HepG2 (cell line): ENCODE data around the gene NPY4R2. TPM values are rescaled to one million over a fixed set of nuclear protein-coding genes. Genes with fewer than 3 reads are reported as not detected.
"Not testable (repeated sequence)": the region's sequence is repeated elsewhere in the genome, so short reads cannot be mapped to it uniquely, and the experiment has no call there.

Source experiments
- ATAC-seq: fragments of 200-7000 bp; cut with Tn5 transposase; 3 replicates; pipeline ENCODE4 v1.9.1; 2020; ENCODE audit warnings: mild to moderate bottlenecking, moderate library complexity
- BruUV-seq: library from RNA; stranded (reverse); fragments of 400-500 nt; replicated peaks from 2 replicates; lab custom pipeline; 2021; lab: Mats Ljungman, UMichigan
- CTCF ChIA-PET: fragments of 300-600 bp; formaldehyde crosslinking; extraction: SDS; loops from one replicate; lab custom pipeline; 2021; ENCODE audit warnings: low total read pairs, inconsistent platforms, low intra/inter-chr PET ratio; lab: Yijun Ruan, JAX
- POLR2A ChIA-PET: fragments of 350-600 bp; sonication (Branson Sonifier 250); formaldehyde crosslinking; loops from one replicate; lab custom pipeline; 2020; ENCODE audit warnings: antibody characterized with exemption, inconsistent platforms; lab: Yijun Ruan, JAX
- DNase-seq: peaks from one replicate; pipeline ENCODE4 v3.0.0-alpha.2; 2015; ENCODE audit warnings: low spot score
- FAIRE-seq: peaks from 3 replicates; lab custom pipeline; 2011; peaks lifted over from hg19 to GRCh38; lab: Jason Lieb, UNC
- H2AFZ ChIP-seq: one replicate; pipeline ENCODE4 v1.6.1; 2011; ENCODE audit warnings: low read length, inconsistent platforms
- H3K27ac ChIP-seq: fragments of 300-600 bp; 3 replicates; pipeline ENCODE4 v1.8.0; 2011; ENCODE audit warnings: mixed run types, mild to moderate bottlenecking, mixed read lengths, low read length, inconsistent platforms; ENCODE audit not compliant: insufficient read depth; ENCODE audit errors: extremely low read length
- H3K27me3 ChIP-seq, 2 experiments: fragments of 200-600 bp in 1 of 2; 2 replicates in 1 of 2; 3 replicates in 1 of 2; pipeline versions ENCODE4 v1.6.0 to v1.8.0; 2011; ENCODE audit warnings: low read length in 2 of 2, mild to moderate bottlenecking in 2 of 2, moderate library complexity in 2 of 2, inconsistent platforms in 1 of 2; ENCODE audit not compliant: insufficient read depth in 2 of 2, control insufficient read depth in 1 of 2
- H3K36me3 ChIP-seq, 2 experiments: fragments of 200-600 bp in 1 of 2; replicated peaks in 1 of 2; 2 replicates in 1 of 2; 3 replicates in 1 of 2; pipeline versions ENCODE4 v1.5.1 to v1.8.0; 2011; ENCODE audit warnings: low read length in 2 of 2, inconsistent platforms in 1 of 2; ENCODE audit not compliant: insufficient read depth in 2 of 2, control insufficient read depth in 1 of 2
- H3K4me1 ChIP-seq: 2 replicates; pipeline ENCODE4 v1.5.1; 2012; ENCODE audit warnings: low read length, inconsistent platforms; ENCODE audit not compliant: insufficient read depth
- H3K4me2 ChIP-seq: 2 replicates; pipeline ENCODE4 v1.6.0; 2011; ENCODE audit warnings: low read depth, low read length, inconsistent platforms
- H3K4me3 ChIP-seq, 3 experiments: fragments of 200-600 bp in 1 of 3; sonication (generic), shearing (Covaris generic) in 1 of 3; replicated peaks in 1 of 3; 2 replicates each; pipeline ENCODE4 v1.5.1; 2011 to 2016; ENCODE audit warnings: low read length in 3 of 3, inconsistent platforms in 2 of 3, low read depth in 2 of 3, mild to moderate bottlenecking in 2 of 3, control low read depth in 1 of 3, mixed read lengths in 1 of 3; ENCODE audit not compliant: insufficient read depth in 1 of 3
- H3K79me2 ChIP-seq: one replicate; pipeline ENCODE4 v1.6.1; 2011; ENCODE audit warnings: low read length, inconsistent platforms; ENCODE audit not compliant: insufficient read depth
- H3K9ac ChIP-seq: 2 replicates; pipeline ENCODE4 v1.6.0; 2011; ENCODE audit warnings: mild to moderate bottlenecking, low read depth, low read length, inconsistent platforms; ENCODE audit not compliant: insufficient read depth
- H3K9me3 ChIP-seq: 2 replicates; pipeline ENCODE4 v1.5.1; 2012; ENCODE audit warnings: mild to moderate bottlenecking, low read length
- H4K20me1 ChIP-seq: 2 replicates; pipeline ENCODE4 v1.6.0; 2011; ENCODE audit warnings: inconsistent platforms, mild to moderate bottlenecking, low read length, moderate library complexity; ENCODE audit not compliant: insufficient read depth
- WGBS: methylation state at CpG from one replicate; pipeline ENCODE4 v1.1.6; 2017; ENCODE audit warnings: low lambda C conversion rate; 5-methylcytosine and 5-hydroxymethylcytosine counted together
- in situ Hi-C: cut with HindIII; loops from 2 replicates; pipeline ENCODE4 v1.10.0; 2017; ENCODE audit warnings: low pct_unique_long_range_greater_than_20kb; ENCODE audit not compliant: extremely low pct_ligation_motif_present
- intact Hi-C: fragments of 100-400 bp; cut with micrococcal nuclease; formaldehyde crosslinking; loops from one replicate; pipeline ENCODE4 v1.10.0; 2022; ENCODE audit not compliant: unreplicated experiment
- polyA plus RNA-seq, 8 experiments: library from polyadenylated mRNA; depleted of rRNA in 3 of 8; stranded (reverse) in 7 of 8; unstranded in 1 of 8; fragments of >200 nt; fragmentation: Illumina TruSeq in 4 of 8; extraction: Trizol in 4 of 8; gene quantifications; 2 replicates each; pipeline versions ENCODE4 v1.2.1 to v1.2.3, GENCODE V29; 2011 to 2016; ENCODE audit warnings: low read depth in 4 of 8, missing spikeins in 1 of 8, mixed read lengths in 1 of 8; ENCODE audit not compliant: insufficient read depth in 1 of 8
- total RNA-seq, 5 experiments: library from RNA; depleted of rRNA; stranded (reverse); fragments of >200 nt; fragmentation: Illumina TruSeq; extraction: Trizol; gene quantifications; 2 replicates each; pipeline ENCODE4 v1.2.3, GENCODE V29; 2016; ENCODE audit warnings: low read depth in 1 of 5

Gene NPY4R2
- total and polyA plus RNA-seq, 2 of the 13 experiments (the other 11 are each of a cell fraction or from before 2014, with no cell fraction given): not detected

GRCh38 chr10:47947424-47947823, 29.0 kb downstream of the NPY4R2 start:
- ATAC-seq, BruUV-seq, DNase-seq, CTCF ChIA-PET, POLR2A ChIA-PET, H3K4me1 ChIP-seq, H3K36me3 ChIP-seq, H2AFZ ChIP-seq, H3K9me3 ChIP-seq, intact Hi-C loops, H3K79me2 ChIP-seq, H3K9ac ChIP-seq, H4K20me1 ChIP-seq, FAIRE-seq, H3K4me2 ChIP-seq, in situ Hi-C loops, H3K27me3 ChIP-seq, H3K27ac ChIP-seq, H3K4me3 ChIP-seq: not testable (repeated sequence)
- WGBS: 95% methylated on average over 1 of the region's 1 CpG

GRCh38 chr10:47957158-47957557, 38.7 kb downstream of the NPY4R2 start:
- H3K4me3 ChIP-seq, H3K9me3 ChIP-seq, H3K27ac ChIP-seq, H3K4me1 ChIP-seq, H3K9ac ChIP-seq, BruUV-seq, H3K36me3 ChIP-seq, in situ Hi-C loops, FAIRE-seq, H3K27me3 ChIP-seq, POLR2A ChIA-PET, CTCF ChIA-PET, H3K4me2 ChIP-seq, H4K20me1 ChIP-seq, ATAC-seq, DNase-seq, intact Hi-C loops, H3K79me2 ChIP-seq, H2AFZ ChIP-seq: not testable (repeated sequence)
- WGBS: 44% methylated on average over 5 of the region's 8 CpGs

DNA sequence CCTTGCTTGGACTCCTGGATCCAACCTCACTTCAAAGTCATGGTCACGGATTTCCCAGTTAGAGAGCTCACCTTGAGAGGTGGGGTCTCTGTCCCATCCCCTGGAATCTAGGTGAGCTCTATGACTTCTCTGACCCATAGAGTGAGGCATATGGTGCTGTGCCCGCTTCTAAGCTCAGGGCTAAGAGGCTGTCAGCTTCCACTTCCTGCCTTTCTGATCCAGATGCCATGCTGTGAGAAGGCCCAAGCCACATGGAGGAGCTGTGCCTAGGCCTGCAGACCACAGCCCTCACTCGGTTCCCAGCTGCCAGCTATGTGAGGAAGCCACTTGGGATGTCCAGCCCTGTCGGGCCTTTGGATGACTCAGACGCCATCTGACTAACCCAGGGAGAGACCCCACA, 41.2 kb downstream of the NPY4R2 start:
- H3K4me2 ChIP-seq, H2AFZ ChIP-seq, BruUV-seq, FAIRE-seq, DNase-seq, H3K27ac ChIP-seq, H3K4me1 ChIP-seq, ATAC-seq, H3K36me3 ChIP-seq, intact Hi-C loops, H3K79me2 ChIP-seq, CTCF ChIA-PET, H3K27me3 ChIP-seq, H3K9ac ChIP-seq, in situ Hi-C loops, H3K4me3 ChIP-seq, H4K20me1 ChIP-seq, H3K9me3 ChIP-seq, POLR2A ChIA-PET: not testable (repeated sequence)
- 17% methylated on average over 3 of the region's 5 CpGs for WGBS

DNA sequence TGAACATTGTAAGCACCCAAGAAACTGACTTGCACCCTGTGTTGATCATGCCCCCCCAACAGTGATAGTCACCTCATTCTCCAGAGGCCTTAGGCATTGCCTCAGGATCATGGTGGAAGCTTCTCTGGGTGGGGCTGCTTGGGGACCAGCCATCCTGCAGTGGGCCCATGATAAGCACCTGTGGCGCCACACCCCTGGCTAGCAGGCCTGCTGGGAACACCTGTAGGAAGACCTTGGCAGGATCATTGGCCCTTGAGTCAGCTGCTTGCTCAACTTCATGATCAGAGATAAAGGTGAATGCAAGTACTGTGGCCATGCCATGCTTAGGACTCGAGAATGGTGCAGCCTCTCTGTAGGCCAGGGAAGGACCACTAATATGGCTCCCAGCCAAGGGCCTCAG, 42.2 kb downstream of the NPY4R2 start:
- H3K9ac ChIP-seq, H3K9me3 ChIP-seq, CTCF ChIA-PET, DNase-seq, BruUV-seq, H3K79me2 ChIP-seq, H3K36me3 ChIP-seq, H3K4me2 ChIP-seq, in situ Hi-C loops, POLR2A ChIA-PET, ATAC-seq, H3K4me3 ChIP-seq, H4K20me1 ChIP-seq, H3K27me3 ChIP-seq, FAIRE-seq, H3K4me1 ChIP-seq, intact Hi-C loops, H3K27ac ChIP-seq, H2AFZ ChIP-seq: not testable (repeated sequence)
- no CpG with 5 or more reads among the region's 2 CpGs for WGBS
